AG04450 (cell line): Measurements from ENCODE around the gene SMCO1. TPM values are rescaled to one million over a fixed set of nuclear protein-coding genes. Genes with fewer than 3 reads are reported as not detected.

ENCODE experiments used
- CTCF ChIA-PET: fragments of 300-600, 350-600 bp; formaldehyde crosslinking; extraction: SDS; loops from one replicate; lab custom pipeline; 2022; ENCODE audit warnings: antibody characterized with exemption, inconsistent platforms; lab: Charles Lee
- POLR2A ChIA-PET: fragments of 350-600 bp; formaldehyde crosslinking; extraction: SDS; loops from one replicate; lab custom pipeline; 2021; ENCODE audit warnings: antibody characterized with exemption, inconsistent platforms; lab: Yijun Ruan, JAX
- DNase-seq: peaks from one replicate; pipeline ENCODE4 v3.0.0-alpha.2; 2011; ENCODE audit warnings: low read depth, low spot score
- H3K27ac ChIP-seq: one replicate; pipeline ENCODE4 v1.5.1; 2012; ENCODE audit warnings: low read depth, low read length, control low read depth
- H3K27me3 ChIP-seq: one replicate; pipeline ENCODE4 v1.6.0; 2012; ENCODE audit warnings: low read length; ENCODE audit not compliant: control insufficient read depth, insufficient read depth
- H3K4me3 ChIP-seq: 2 replicates; pipeline ENCODE4 v1.5.1; 2011; ENCODE audit warnings: mild to moderate bottlenecking, low read depth, low read length, control low read depth
- H3K9me3 ChIP-seq: 2 replicates; pipeline ENCODE4 v1.5.1; 2012; ENCODE audit warnings: low read length; ENCODE audit not compliant: control insufficient read depth, insufficient read depth
- polyA minus RNA-seq: library from RNA; depleted of rRNA, polyadenylated mRNA; stranded (reverse); fragments of >200 nt; gene quantifications from 2 replicates; pipeline ENCODE4 v1.2.3, GENCODE V29; 2011; rRNA and poly(A)+ RNA removed
- polyA plus RNA-seq: library from polyadenylated mRNA; depleted of rRNA; stranded (reverse); fragments of >200 nt; gene quantifications from 2 replicates; pipeline ENCODE4 v1.2.3, GENCODE V29; 2011; rRNA removed
- TF ChIP-seq, protein P1 (sequence below): IDR thresholded peaks from 2 replicates; pipeline ENCODE4 v1.5.1; 2011; ENCODE audit warnings: low read depth, low read length, control low read depth, inconsistent platforms

SMCO1 gene, protein sequence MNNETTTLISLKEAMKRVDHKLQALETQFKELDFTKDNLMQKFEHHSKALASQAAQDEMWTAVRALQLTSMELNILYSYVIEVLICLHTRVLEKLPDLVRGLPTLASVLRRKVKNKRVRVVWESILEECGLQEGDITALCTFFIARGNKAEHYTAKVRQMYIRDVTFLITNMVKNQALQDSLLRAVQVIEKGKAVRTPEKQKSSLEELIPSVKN
- polyA plus RNA-seq (not detected in 2 replicates), polyA minus RNA-seq (not detected in 2 replicates)

GRCh38 chr3:196514913-196515621, at the start of gene SMCO1:
SMCO1 (minus strand) TSS chr3:196515346; CDS start chr3:196515209, 137 bp downstream.
- DNase-seq: no peak
- H3K27me3 ChIP-seq: no peaks in the 10 kb centered on the region
- TF ChIP-seq, protein P1, sequence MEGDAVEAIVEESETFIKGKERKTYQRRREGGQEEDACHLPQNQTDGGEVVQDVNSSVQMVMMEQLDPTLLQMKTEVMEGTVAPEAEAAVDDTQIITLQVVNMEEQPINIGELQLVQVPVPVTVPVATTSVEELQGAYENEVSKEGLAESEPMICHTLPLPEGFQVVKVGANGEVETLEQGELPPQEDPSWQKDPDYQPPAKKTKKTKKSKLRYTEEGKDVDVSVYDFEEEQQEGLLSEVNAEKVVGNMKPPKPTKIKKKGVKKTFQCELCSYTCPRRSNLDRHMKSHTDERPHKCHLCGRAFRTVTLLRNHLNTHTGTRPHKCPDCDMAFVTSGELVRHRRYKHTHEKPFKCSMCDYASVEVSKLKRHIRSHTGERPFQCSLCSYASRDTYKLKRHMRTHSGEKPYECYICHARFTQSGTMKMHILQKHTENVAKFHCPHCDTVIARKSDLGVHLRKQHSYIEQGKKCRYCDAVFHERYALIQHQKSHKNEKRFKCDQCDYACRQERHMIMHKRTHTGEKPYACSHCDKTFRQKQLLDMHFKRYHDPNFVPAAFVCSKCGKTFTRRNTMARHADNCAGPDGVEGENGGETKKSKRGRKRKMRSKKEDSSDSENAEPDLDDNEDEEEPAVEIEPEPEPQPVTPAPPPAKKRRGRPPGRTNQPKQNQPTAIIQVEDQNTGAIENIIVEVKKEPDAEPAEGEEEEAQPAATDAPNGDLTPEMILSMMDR: no peak
- no peak within 1 kb of the TSS for H3K4me3 ChIP-seq
- ChIA-PET CTCF (interaction anchor here (0.9 to 1.2 kb wide), 3 partner anchors 7 to 14 kb away, joined by 3 read pairs; no protein-coding TSS in a partner anchor), POLR2A (no interaction called here)
- no peak within 1 kb of the TSS for H3K27ac ChIP-seq
- peaks cover 22% of the 10 kb centered on the region; the same call in 1 of the 2 replicates for H3K9me3 ChIP-seq

- TF ChIP-seq, protein P1: no peak
- ChIA-PET POLR2A (no interaction called here), CTCF (no interaction called here)
- Histone ChIP-seq H3K9me3 (no peaks in the 10 kb centered on the region), H3K27me3 (no peaks in the 10 kb centered on the region), H3K27ac (no peak overlapping the region), H3K4me3 (no peak overlapping the region)
- no peak for DNase-seq
Measured at GRCh38 chr3:196563721-196564225, 48.6 kb upstream of the SMCO1 start.

- Histone ChIP-seq H3K27ac (no peak overlapping the region), H3K27me3 (no peaks in the 10 kb centered on the region), H3K9me3 (no peaks in the 10 kb centered on the region), H3K4me3 (no peak overlapping the region)
- CTCF ChIA-PET: no interaction called here
- no peak for DNase-seq
- TF ChIP-seq, protein P1: no peak
- POLR2A ChIA-PET: no interaction called here
Measured at GRCh38 chr3:196559826-196560225, 44.7 kb upstream of the SMCO1 start.

- no peak overlapping the region for H3K4me3 ChIP-seq
- ChIA-PET POLR2A (no interaction called here), CTCF (no interaction called here)
- no peak for DNase-seq
- TF ChIP-seq, protein P1: no peak
- H3K9me3 ChIP-seq: no peaks in the 10 kb centered on the region
- no peak overlapping the region for H3K27ac ChIP-seq
- H3K27me3 ChIP-seq: no peaks in the 10 kb centered on the region
Measured at GRCh38 chr3:196558476-196558875, 43.3 kb upstream of the SMCO1 start.

GRCh38 chr3:196557236-196557635, 42.1 kb upstream of the SMCO1 start:
- no peak overlapping the region for H3K27ac ChIP-seq
- H3K27me3 ChIP-seq: no peaks in the 10 kb centered on the region
- POLR2A ChIA-PET: no interaction called here
- CTCF ChIA-PET: no interaction called here
- no peak for DNase-seq
- H3K9me3 ChIP-seq: no peaks in the 10 kb centered on the region
- TF ChIP-seq, protein P1: no peak
- H3K4me3 ChIP-seq: no peak overlapping the region
